K562 (cell line): ENCODE measurements around the gene UBE2C. TPM values are rescaled to one million over a fixed set of nuclear protein-coding genes. Genes with fewer than 3 reads are reported as not detected.

Experiments used
- ARID1B ChIP-seq: fragments of 450-650 bp; IDR thresholded peaks from 2 replicates; pipeline ENCODE4 v1.6.1; 2016; ENCODE audit warnings: antibody characterized with exemption, mild to moderate bottlenecking, inconsistent platforms
- EP300 ChIP-seq: IDR thresholded peaks from 2 replicates; pipeline ENCODE4 v1.6.1; 2012; ENCODE audit warnings: low read length, improper control_type of control experiment
- L3MBTL2 ChIP-seq: fragments of 450-650 bp; IDR thresholded peaks from 2 replicates; pipeline ENCODE4 v1.6.1; 2016; ENCODE audit warnings: mild to moderate bottlenecking, moderate library complexity
- SMAD3 ChIP-seq: fragments of 450-650 bp; formaldehyde crosslinking; conservative IDR thresholded peaks from 2 replicates; pipeline ENCODE4 v1.4.0; 2020; ENCODE audit warnings: mild to moderate bottlenecking
- TSC22D4 ChIP-seq: fragments of 450-650 bp; IDR thresholded peaks from 2 replicates; pipeline ENCODE4 v1.6.1; 2016; ENCODE audit warnings: missing genetic modification characterization, missing biosample characterization, control low read depth
- polyA plus RNA-seq, 8 experiments: library from polyadenylated mRNA; depleted of rRNA in 4 of 8; stranded (reverse) in 5 of 8; unstranded in 3 of 8; fragments of >200 nt; fragmentation: Nextera tagmentation in 2 of 8; fragmentation: Illumina TruSeq in 1 of 8; extraction: Ambion mirVana in 2 of 8; extraction: Trizol in 1 of 8; gene quantifications; 2 replicates each; pipeline versions ENCODE4 v1.2.1 to v1.2.3, GENCODE V29; 2011 to 2014; ENCODE audit warnings: inconsistent platforms in 1 of 8, missing spikeins in 1 of 8
- total RNA-seq, 7 experiments: library from RNA; depleted of rRNA in 6 of 7; stranded (reverse); fragments of >200 nt in 6 of 7; fragmentation: Illumina TruSeq in 2 of 7; extraction: Trizol in 2 of 7; gene quantifications; 2 replicates each; pipeline versions ENCODE4 v1.2.1 to v1.2.3, GENCODE V29; 2011 to 2021; ENCODE audit warnings: low replicate concordance in 1 of 7
- TF ChIP-seq, protein P1 (sequence below): IDR thresholded peaks from 2 replicates; pipeline ENCODE4 v1.6.1; 2011; ENCODE audit not compliant: insufficient read length; ENCODE audit errors: extremely low read depth
- TF ChIP-seq, protein P2 (sequence below), 2 experiments: fragments of 450-650 bp; conservative IDR thresholded peaks; 2 replicates each; pipeline ENCODE4 v1.6.1; 2017; ENCODE audit warnings: mild to moderate bottlenecking in 2 of 2, moderate library complexity in 2 of 2
- TF ChIP-seq, protein P3 (sequence below): fragments of 450-650 bp; IDR thresholded peaks from 2 replicates; pipeline ENCODE4 v1.6.1; 2017; ENCODE audit warnings: antibody characterized with exemption
- TF ChIP-seq, protein P4 (sequence below): fragments of 450-650 bp; IDR thresholded peaks from 2 replicates; pipeline ENCODE4 v1.6.1; 2016; ENCODE audit warnings: mild to moderate bottlenecking, moderate library complexity

UBE2C gene
- total and polyA plus RNA-seq, 9 of the 15 experiments (the other 6 are each of a cell fraction or from before 2014, with no cell fraction given), result 0.51 to 1.6 (median 0.69) TPM

DNA sequence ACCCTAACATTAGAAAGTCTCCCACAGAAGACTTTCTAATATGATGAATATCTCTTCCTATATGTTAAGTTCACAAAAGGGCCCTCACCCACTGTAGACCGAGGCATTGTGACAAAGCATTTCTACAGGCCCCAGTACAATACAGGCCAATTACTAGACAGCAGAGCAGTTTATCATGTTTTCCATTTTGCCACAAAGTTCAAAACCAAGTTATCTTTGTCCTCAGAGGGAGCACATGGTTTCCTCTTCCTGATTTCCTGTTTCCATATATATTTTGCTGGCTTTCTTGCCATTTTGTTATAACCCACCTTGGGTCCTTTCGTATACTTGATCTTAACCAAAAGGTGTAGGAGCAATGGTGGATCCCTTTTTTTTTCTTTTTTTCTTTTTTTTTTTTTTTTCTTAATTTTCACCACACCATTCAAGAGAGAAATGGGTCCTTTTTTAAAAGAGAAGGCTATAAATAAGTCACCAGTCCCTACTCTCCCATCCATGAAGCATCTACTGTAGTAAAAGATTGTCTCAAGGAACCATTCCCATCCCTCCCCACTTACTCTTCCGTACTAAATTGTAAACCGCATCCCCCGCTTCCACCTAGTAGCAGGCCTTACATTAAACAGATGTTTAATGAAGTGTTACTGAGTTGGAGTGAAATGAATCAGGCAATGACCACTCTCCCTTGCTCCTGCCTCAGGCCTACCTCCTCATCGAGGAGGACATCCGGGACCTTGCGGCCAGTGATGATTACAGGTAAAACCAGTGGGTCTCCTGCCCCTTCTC, 2.1 kb upstream of the UBE2C start (continued):
- TF ChIP-seq, protein P1, sequence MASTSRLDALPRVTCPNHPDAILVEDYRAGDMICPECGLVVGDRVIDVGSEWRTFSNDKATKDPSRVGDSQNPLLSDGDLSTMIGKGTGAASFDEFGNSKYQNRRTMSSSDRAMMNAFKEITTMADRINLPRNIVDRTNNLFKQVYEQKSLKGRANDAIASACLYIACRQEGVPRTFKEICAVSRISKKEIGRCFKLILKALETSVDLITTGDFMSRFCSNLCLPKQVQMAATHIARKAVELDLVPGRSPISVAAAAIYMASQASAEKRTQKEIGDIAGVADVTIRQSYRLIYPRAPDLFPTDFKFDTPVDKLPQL, result no peak
- TF ChIP-seq, protein P2, sequence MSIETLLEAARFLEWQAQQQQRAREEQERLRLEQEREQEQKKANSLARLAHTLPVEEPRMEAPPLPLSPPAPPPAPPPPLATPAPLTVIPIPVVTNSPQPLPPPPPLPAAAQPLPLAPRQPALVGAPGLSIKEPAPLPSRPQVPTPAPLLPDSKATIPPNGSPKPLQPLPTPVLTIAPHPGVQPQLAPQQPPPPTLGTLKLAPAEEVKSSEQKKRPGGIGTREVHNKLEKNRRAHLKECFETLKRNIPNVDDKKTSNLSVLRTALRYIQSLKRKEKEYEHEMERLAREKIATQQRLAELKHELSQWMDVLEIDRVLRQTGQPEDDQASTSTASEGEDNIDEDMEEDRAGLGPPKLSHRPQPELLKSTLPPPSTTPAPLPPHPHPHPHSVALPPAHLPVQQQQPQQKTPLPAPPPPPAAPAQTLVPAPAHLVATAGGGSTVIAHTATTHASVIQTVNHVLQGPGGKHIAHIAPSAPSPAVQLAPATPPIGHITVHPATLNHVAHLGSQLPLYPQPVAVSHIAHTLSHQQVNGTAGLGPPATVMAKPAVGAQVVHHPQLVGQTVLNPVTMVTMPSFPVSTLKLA (conservative IDR thresholded peaks at IDR 0.05), result peak in 1 of 2 experiments; percentile 39; a peak in 1 of 4 replicates
- TF ChIP-seq, protein P3, sequence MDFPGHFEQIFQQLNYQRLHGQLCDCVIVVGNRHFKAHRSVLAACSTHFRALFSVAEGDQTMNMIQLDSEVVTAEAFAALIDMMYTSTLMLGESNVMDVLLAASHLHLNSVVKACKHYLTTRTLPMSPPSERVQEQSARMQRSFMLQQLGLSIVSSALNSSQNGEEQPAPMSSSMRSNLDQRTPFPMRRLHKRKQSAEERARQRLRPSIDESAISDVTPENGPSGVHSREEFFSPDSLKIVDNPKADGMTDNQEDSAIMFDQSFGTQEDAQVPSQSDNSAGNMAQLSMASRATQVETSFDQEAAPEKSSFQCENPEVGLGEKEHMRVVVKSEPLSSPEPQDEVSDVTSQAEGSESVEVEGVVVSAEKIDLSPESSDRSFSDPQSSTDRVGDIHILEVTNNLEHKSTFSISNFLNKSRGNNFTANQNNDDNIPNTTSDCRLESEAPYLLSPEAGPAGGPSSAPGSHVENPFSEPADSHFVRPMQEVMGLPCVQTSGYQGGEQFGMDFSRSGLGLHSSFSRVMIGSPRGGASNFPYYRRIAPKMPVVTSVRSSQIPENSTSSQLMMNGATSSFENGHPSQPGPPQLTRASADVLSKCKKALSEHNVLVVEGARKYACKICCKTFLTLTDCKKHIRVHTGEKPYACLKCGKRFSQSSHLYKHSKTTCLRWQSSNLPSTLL, result no peak
- TF ChIP-seq EP300 (peak; percentile 37; the same call in 1 of the 2 replicates), TSC22D4 (tag) (no peak), SMAD3 (CRISPR knock-in tag) (0 out of 2 replicates have a peak, but pooled peaks have one; percentile 43), ARID1B (peak; percentile 54), L3MBTL2 (peak; percentile 72; the same call in 1 of the 2 replicates)
- TF ChIP-seq, protein P4, sequence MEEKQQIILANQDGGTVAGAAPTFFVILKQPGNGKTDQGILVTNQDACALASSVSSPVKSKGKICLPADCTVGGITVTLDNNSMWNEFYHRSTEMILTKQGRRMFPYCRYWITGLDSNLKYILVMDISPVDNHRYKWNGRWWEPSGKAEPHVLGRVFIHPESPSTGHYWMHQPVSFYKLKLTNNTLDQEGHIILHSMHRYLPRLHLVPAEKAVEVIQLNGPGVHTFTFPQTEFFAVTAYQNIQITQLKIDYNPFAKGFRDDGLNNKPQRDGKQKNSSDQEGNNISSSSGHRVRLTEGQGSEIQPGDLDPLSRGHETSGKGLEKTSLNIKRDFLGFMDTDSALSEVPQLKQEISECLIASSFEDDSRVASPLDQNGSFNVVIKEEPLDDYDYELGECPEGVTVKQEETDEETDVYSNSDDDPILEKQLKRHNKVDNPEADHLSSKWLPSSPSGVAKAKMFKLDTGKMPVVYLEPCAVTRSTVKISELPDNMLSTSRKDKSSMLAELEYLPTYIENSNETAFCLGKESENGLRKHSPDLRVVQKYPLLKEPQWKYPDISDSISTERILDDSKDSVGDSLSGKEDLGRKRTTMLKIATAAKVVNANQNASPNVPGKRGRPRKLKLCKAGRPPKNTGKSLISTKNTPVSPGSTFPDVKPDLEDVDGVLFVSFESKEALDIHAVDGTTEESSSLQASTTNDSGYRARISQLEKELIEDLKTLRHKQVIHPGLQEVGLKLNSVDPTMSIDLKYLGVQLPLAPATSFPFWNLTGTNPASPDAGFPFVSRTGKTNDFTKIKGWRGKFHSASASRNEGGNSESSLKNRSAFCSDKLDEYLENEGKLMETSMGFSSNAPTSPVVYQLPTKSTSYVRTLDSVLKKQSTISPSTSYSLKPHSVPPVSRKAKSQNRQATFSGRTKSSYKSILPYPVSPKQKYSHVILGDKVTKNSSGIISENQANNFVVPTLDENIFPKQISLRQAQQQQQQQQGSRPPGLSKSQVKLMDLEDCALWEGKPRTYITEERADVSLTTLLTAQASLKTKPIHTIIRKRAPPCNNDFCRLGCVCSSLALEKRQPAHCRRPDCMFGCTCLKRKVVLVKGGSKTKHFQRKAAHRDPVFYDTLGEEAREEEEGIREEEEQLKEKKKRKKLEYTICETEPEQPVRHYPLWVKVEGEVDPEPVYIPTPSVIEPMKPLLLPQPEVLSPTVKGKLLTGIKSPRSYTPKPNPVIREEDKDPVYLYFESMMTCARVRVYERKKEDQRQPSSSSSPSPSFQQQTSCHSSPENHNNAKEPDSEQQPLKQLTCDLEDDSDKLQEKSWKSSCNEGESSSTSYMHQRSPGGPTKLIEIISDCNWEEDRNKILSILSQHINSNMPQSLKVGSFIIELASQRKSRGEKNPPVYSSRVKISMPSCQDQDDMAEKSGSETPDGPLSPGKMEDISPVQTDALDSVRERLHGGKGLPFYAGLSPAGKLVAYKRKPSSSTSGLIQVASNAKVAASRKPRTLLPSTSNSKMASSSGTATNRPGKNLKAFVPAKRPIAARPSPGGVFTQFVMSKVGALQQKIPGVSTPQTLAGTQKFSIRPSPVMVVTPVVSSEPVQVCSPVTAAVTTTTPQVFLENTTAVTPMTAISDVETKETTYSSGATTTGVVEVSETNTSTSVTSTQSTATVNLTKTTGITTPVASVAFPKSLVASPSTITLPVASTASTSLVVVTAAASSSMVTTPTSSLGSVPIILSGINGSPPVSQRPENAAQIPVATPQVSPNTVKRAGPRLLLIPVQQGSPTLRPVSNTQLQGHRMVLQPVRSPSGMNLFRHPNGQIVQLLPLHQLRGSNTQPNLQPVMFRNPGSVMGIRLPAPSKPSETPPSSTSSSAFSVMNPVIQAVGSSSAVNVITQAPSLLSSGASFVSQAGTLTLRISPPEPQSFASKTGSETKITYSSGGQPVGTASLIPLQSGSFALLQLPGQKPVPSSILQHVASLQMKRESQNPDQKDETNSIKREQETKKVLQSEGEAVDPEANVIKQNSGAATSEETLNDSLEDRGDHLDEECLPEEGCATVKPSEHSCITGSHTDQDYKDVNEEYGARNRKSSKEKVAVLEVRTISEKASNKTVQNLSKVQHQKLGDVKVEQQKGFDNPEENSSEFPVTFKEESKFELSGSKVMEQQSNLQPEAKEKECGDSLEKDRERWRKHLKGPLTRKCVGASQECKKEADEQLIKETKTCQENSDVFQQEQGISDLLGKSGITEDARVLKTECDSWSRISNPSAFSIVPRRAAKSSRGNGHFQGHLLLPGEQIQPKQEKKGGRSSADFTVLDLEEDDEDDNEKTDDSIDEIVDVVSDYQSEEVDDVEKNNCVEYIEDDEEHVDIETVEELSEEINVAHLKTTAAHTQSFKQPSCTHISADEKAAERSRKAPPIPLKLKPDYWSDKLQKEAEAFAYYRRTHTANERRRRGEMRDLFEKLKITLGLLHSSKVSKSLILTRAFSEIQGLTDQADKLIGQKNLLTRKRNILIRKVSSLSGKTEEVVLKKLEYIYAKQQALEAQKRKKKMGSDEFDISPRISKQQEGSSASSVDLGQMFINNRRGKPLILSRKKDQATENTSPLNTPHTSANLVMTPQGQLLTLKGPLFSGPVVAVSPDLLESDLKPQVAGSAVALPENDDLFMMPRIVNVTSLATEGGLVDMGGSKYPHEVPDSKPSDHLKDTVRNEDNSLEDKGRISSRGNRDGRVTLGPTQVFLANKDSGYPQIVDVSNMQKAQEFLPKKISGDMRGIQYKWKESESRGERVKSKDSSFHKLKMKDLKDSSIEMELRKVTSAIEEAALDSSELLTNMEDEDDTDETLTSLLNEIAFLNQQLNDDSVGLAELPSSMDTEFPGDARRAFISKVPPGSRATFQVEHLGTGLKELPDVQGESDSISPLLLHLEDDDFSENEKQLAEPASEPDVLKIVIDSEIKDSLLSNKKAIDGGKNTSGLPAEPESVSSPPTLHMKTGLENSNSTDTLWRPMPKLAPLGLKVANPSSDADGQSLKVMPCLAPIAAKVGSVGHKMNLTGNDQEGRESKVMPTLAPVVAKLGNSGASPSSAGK, result 0 out of 2 replicates have a peak, but pooled peaks have one; percentile 16
